Activated T-cell treated with anti-CD3 and anti-CD28 coated beads, Interleukin-2, amount 50 U/mL, for 1 hour (primary cell): ENCODE measurements around the gene CANX.
"Not testable (repeated sequence)": the region's sequence is repeated elsewhere in the genome, so short reads cannot be mapped to it uniquely, and the experiment has no call there.

Experiments used
- DNase-seq: peaks from one replicate; pipeline ENCODE4 v3.0.0-alpha.2; 2020

CANX gene

GRCh38 chr5:179698935-179699615 lies at the start of gene CANX:
Gene CANX, plus strand, starts transcription at chr5:179698967. Its CDS starts 6,715 bp downstream, at chr5:179705682.
- no peak for DNase-seq

- not testable (repeated sequence) for DNase-seq
Observed at GRCh38 chr5:179649166-179649703, 49.5 kb upstream of the CANX start.

- not testable (repeated sequence) for DNase-seq
Observed at GRCh38 chr5:179650245-179650644, 48.5 kb upstream of the CANX start.

DNA sequence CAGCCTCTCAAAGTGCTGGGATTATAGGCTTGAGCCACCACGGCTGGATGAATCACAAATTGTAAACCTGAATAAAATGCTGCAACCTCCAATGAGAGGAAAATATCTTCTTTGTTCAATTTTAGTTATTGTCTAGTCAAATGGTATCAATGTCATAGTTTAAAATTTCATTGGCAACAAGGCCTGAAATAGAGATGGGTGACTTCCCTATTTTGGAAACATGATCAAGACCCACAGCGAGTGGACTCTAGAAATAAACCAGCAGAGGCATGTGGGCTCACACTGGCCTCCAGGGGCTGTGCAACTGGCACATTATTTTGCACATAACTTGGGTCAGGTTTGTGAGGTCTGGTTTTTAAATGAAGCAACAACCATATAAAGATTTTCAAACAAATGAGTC lies 45.6 kb upstream of the CANX start:
- DNase-seq: not testable (repeated sequence)

- DNase-seq: not testable (repeated sequence)
Observed at GRCh38 chr5:179657302-179658178, 41.2 kb upstream of the CANX start.

- DNase-seq: peak; percentile 34
Observed at GRCh38 chr5:179658179-179658856, 40.4 kb upstream of the CANX start.

- not testable (repeated sequence) for DNase-seq
Observed at GRCh38 chr5:179661647-179662046, 37.1 kb upstream of the CANX start.

GRCh38 chr5:179668391-179668790 lies 30.4 kb upstream of the CANX start:
- peak; percentile 49 for DNase-seq

DNA sequence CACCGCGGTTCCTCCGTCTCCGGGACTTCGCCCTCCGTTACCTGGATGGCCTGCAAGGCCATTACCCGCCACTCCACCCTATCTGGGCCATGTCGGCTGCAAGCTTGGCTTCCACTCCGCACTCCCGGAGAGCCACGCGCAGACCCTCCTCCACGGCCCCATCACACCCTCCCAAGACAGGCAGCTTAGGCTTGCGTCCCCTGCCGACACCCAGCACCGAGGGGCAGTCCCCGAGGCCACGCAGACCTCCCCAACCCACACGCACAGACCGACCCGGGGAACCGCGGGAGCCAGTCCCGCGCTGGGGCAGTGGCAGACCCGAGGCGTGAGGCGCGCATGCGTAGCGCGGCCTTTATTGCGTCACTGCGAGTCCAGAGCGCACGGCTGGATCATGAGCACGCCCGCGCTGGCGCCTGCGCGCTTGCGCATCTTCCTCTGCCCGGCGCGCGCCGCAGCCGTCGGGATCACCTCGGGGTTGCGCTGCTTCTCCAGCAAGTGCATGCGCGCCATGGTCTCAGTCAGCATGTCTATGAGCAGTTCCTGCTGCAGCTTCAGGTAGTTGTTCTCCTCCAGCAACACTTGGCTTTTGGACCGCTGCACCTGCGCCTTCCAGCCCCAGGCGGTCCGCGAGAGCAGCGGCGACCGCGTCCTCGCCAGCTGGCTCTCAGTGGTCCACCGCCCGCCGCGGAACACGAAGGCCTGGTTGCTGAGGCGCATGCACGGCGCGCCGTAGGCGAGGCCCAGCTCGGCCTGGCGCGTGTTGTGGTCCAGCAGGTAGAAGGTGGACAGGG lies 20.3 kb upstream of the CANX start:
- peak; percentile 93 for DNase-seq

- peak; percentile 73 for DNase-seq
Observed at GRCh38 chr5:179679014-179679674, 19.6 kb upstream of the CANX start.

DNA sequence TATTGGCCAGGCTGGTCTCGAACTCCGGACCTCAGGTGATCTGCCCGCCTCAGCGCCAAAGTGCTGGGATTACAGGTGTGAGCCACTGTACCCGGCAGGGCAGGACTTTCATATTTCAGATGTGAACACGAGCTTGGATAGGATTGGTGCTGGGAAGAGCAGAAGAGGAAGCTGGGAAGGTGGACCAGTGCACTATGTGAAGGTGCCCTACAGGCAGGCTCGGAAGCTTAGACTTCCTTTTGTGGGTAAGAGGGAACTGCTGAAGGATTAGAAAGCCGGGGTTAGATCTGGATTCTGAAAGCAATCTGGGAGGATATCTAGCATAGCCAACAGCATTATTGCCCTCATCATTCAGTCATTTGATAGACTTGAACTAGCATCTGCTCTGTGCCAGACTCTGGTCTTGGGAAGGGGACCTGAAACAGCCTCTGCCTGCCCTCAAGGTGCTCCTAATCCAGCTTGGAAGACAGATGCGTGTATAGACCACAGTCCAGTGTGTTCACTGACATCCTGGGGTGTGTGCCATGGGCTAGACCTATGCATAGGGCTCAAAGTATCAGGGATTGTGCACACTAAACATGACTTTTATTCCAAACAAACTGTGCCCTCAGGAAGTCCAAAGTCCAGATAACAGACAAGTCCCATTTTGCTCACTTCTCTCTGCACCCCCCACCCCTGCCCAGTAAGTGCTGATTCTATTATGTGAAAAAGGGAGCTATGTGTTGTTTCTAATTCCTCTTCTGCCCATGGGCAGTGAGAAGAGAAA lies 18.6 kb upstream of the CANX start:
- DNase-seq: no peak

DNA sequence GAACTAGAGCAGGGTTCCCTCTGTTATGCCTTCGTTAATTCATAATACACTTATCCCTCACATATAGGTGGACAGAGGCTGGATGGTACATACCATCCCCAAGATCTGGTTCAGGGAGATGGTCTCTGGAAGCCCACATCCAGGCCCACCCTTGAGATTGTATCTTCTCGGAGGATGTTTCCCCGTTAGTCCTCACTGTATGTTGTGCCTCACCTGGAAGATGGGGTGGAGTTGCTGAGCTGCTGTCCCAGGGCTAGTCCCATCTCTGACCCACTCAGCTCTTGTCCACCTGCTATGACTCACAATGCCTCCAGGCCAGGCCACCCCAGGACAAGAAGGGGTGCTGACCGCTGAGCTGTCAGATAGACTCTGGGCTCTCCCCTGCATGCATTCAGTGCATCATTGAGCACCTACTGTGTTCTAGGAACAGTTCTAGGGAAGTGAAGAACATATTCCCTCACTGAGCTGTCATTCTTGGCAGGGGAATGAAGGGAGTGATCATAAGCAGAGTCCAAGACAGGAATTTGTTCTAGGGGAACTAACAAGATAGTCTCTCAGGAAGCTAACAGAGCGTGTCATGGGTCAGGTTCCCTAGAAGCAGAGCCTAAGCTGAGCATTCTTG lies 17.9 kb upstream of the CANX start, which contains the start of gene CBY3:
Gene CBY3 (minus strand): TSS at position 255 of the 622 bp plus-strand sequence. CDS start 116 bp downstream, at position 139.
- no peak for DNase-seq

- not testable (repeated sequence) for DNase-seq
Observed at GRCh38 chr5:179689212-179689611, 9.6 kb upstream of the CANX start.

GRCh38 chr5:179694561-179694960 lies 4.2 kb upstream of the CANX start:
- no peak for DNase-seq

DNA sequence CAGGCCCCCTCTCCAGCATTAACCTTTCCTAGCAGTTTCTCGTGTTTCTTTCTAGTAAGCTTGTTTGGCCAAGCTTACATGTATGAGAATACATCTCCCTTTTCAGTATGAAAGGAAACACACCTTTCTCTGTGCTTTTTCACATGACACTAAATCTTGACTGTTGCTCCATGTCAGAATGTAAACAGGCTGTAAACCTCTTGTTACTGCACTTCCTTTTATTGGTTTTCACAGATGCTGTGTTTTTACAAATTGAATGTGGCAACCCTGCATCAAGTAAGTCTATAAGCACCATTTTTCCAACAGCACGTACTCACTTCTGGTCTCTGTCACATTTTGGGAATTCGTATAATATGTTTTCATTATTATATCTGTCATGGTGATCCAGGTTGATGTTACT lies 2.2 kb upstream of the CANX start:
- DNase-seq: no peak

DNA sequence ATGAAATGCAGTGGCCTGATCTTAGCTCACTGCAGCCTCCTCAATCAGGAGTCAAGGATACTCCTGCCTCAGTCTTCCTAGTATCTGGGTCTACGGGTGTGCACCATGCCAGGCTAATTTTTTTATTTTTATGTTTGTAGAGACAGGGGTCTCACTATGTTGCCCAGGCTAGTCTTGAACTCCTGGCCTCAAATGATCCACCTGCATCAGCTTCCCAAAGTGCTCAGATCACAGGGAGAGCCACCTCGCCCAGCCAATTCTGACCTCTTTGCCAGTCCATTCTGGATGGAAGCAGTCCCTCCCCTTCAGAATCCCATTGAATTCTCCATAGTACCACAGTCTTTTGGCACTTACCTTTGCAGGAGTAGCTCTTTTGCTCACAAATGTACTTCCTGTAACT lies 1.7 kb upstream of the CANX start:
- no peak for DNase-seq

DNA sequence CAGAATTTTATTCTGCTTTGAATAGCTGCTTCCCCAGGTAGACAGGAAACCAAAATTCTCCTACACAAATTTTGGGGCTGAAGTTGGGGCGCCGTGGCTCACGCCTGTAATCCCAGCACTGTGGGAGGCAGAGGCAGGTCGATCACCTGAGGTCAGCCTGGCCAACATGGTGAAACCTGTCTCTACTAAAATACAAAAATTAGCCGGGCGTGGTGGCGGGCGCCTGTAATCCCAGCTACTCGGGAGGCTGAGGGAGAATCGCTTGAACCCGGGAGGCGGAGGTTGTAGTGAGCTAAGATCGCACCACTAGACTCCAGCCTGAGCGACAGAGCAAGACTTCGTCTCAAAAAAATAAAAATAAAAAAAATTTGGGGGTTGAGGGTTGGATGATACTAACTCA lies 1.2 kb upstream of the CANX start:
- DNase-seq: not testable (repeated sequence)

DNA sequence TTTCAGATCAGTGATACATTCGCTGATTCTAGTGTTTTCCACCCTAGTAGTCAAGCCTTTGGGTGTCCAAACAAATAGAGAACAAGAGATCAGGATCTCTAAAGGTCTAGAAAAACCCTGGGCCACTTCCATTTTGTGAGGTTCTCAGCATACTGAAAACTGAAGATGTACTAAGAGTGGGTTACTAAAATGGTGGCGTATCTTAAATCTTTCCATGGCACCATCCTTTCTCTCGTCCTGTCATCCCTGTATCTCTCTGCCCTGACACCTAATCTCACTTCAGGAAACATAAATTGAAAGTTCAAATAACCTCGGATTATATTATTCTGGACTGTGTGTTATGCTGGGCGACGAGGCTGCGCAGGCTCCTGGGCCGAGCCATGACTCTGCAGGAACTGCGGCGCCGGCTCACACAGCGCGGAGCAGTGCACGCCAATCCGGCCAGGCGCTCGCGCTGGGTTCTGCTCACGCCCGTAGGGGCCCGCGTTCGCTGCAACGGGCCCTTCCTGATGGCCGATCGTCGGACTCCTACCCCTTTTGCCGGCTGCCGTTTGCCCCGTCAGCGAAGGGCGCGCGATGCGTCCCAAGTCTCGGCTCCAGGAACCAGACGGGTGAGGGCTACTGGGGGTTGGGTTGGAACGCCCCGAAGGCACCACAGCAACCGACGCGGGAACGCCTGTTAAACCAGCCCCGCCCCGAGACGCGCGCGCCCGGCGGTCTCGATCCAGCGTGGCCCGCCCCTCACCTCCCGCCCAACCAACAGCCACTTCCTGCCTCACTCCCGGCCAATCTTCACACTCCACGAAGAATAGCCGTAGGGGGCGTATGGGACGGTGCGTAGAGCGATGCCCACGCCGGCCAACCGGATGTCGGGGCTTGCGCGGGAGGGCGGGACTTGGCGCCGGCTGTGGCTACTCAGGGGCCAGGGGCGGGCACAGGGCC lies 503 bp upstream of the CANX start:
- peak; percentile 97 for DNase-seq

DNA sequence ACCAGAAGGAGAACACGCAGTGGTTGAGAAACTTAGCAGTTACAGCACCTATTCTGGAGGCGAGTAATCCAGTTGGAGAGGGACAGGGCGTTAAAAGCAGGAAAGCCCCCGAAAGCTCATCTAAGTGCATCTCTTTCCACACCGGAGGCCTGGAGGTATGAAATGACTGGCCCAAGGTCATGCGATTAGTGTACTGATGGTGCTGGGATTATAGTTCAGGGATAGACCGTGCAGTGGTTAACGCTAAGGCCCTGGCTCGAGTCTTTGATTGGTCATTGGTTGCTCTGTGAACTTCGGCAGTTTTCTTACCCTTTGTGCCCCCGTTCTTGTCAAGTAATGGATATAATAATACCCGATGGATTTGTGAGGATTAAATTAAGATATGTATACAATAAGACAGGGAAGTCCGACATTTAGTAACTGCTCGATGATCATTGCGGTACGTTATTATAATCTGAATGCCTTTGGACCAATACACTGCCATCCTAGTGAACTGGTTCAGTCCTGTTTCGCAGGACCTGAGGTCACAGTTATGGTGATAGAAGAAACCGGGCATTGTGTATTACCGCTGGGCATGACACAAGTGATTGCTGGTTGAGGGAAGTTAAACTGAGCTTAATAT lies 960 bp downstream of the CANX start:
- peak; percentile 30 for DNase-seq
